ENCODE results near the gene PTK6.

Gene PTK6

DNA sequence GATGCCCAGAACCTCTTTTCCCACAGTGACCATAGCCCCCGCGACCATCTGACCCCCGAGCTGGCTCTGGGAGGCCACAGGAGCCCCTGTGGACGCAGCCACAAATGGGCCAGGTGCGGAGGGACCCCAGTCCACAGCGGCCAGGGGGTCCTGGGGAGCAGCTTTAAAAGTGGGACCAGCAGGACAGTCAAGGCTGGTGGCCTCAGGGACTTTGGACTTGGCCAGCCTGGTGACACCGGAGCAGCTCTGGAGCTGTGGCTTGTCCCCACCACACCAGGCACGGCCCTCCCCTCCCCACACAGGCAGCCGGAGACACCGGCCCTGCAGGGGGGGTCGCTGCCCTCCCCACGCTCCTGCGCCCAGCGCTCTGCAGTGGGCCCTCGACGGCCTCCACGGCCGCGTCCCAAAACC lies 20.3 kb upstream of the PTK6 start:
- DNase-seq (ENCODE audit: low read depth): no peak

DNA sequence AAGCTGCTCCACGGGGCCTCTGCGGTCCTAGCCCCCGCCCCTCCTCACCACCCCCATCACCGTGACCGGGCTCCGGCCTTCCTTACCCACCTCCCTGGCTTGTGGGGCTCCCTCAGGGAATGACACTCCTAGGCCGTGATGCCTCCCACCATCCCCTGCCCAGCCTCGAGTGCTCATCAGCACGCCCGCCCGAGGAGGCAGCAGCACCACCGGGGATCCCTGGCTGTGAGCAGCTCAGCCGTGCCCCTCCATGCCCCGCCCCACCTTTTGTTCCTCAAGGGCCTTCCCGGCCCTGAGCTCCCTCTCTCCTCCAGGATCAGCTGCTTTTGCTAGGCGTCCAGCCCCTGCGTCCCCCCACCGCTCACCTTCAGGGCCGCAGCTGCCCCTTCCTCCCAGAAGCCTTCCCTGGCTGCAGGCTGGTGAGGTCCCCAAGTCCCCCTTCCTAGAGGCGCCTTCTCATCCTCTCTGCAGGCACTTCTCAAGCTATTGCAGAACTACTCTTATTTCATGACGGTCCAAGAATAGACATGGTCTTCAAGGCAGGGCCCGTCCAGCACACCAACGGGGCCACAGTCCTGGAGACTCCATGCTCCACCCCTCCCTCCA lies 19.8 kb upstream of the PTK6 start:
- DNase-seq (ENCODE audit: low read depth): no peak

DNA sequence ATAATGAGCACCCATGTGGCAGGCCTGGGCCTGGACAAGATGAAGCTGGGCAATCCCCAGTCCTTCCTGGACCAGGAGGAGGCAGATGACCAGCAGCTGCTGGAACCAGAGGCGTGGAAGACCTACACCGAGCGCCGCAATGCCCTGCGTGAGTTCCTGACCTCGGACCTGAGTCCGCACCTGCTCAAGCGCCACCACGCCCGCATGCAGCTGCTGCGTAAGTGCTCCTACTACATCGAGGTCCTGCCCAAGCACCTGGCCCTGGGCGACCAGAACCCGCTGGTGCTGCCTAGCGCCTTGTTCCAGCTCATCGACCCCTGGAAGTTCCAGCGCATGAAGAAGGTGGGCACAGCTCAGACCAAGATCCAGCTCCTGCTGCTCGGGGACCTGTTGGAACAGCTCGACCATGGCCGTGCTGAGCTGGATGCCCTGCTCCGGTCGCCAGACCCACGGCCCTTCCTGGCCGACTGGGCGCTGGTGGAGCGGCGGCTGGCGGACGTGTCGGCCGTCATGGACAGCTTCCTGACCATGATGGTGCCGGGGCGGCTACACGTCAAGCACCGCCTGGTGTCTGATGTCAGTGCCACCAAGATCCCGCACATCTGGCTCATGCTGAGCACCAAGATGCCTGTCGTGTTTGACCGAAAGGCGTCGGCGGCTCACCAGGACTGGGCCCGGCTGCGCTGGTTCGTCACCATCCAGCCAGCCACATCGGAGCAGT lies 18.6 kb upstream of the PTK6 start:
- no peak for DNase-seq (ENCODE audit: low read depth)

DNA sequence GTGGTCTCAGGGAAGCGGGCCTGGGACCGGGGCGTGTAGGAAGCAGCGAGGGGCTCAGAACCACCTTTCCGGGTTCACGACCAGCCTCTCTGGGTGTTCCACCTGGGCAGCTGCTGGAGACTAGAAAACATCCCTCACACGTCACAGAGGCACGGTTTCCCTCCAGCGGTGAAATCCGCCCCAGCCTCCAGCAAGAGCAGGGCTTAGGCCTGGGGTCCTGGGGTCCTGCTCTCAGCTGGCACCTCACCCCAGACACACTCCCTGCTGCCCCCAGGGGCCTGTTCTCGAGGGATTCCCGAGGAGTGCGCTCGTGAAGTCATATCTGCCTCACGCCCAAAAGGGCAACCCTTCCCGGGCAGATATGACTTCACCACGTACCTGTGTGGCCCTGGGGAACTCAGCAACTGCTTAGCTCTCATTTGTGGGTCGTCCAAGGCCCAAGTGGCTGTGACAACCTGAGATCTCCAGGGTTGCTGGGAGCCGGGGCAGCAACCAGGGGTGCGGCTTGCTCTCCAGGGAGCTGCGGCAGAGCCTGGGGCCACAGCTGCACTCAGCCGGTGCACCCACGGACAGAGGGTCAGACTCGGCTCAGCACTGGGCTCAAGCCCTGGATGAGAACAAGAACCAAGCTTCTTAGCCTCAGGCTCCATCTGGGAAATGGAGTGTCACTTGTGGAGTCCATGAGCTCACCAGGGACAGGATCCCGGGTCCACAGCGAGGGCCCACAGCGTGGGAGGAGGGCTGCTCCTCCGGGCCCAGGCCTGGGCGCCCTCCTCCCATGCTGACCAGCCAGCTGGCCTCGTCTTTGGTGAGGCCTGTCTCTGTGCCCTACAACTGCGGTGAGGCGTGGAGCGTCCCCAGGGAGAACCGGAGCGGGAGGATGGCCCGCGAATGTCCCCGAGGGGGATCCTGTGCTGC lies 17.4 kb upstream of the PTK6 start:
- DNase-seq (ENCODE audit: low read depth): no peak

DNA sequence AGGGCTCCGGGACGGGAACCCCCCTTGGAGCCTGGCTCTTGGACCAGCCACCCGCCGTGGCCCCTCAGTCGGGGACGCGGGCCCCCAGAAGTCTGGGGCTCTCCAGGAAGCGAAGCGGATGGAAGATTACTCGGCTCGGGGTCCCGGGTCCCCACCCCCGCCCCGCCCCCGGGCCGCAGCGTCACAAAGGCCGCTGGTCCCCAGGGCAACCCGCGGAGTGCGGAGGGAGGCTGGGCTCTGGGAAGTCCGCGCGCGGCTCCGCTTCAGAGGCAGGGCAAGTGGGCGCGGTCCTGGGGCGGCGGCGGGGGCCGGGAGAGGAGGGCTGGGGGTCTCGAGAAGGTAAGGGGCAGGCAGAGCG lies 16.7 kb upstream of the PTK6 start, which contains the start of gene FNDC11:
TSS of gene FNDC11 (plus strand) at position 227 of the 358 bp plus-strand sequence. CDS start 1,505 bp downstream, outside the sequence.
- DNase-seq (ENCODE audit: low read depth): no peak

DNA sequence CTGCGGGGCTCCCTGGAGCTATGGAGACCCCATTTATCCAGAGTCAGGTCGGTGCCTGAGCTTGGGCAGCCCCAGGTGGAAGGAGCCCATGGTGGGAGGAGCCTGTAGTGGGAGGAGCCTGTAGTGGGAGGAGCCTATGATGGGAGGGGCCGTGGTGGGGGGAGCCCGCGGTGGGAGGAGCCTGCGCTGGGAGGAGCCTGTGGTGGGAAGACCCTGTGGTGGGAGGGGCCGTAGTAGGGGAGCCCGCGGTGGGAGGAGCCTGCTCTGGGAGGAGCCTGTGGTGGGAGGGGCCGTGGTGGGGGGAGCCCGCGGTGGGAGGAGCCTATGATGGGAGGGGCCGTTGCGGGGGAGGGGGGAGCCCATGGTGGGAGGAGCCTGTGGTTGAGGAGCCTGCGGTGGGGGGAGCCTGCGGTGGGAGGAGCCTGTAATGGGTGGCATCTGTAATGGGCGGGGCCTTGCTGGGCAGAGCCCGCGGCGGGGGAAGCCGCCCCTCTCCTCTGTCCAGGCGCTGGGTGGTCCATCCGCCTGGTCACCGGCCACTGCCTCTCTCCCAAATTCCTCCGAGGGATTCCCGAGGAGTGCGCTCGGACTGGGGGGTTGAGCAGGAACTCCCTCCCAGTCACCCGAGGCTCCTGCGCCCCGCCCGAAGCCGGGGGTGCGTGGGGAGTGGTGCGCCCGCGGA lies 16.2 kb upstream of the PTK6 start:
- DNase-seq (ENCODE audit: low read depth): peak; percentile 46

DNA sequence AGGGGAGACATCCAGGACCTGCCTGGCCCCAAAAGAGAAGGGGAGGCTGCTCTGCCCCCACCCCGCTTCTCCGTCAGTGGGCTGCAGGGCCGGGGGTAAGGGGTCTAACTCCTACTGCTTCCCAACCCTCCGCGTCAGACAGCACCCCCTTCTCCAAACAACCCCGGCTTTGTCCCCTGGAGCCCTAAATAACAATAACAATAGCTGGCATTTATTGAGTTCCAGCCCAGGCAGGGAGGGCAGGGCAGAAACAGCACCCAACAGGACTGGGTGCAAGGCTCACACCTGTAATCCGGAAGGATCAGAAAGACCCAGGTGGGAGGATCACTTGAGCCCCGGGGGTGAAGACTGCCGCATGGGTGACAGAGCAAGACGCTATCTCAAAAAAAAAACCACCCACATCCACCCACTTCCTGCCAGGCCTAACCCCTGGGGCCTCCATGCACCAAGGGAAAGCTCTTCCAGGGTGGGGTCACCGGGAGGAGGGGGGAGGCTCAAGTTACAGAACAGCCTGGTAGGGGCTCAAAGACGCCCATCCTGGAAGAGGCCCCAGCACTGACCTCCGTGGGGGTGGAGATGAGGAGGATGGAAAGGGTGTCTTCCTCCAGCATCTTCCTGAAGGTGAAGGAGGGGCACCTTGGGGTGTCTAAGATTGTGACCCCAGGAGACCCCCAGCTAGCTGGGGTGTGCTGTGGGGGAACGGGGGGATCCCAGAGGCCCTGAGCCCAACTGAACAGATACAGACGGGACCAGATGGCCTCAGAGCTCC lies 15.5 kb upstream of the PTK6 start:
- DNase-seq (ENCODE audit: low read depth): no peak

DNA sequence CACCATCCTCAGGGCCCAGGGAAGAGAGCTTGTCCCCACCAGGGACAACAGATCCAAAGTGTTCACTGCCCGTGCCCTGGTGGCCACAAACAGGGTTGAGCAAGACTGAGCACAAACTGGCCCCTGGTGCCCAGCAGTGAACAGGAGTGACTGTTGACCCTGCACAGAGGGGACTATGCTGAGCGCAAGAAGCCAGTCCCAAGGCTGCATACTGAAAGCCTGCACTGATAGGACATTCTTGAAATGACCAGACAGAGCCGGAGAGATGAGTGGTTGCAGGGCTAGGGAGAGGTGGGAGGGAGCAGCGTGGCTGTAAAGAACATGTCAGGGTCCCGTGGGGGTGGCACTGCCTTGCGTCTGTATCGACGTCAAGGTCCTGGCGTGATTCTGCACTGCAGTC lies 13.9 kb upstream of the PTK6 start:
- no peak for DNase-seq (ENCODE audit: low read depth)

DNA sequence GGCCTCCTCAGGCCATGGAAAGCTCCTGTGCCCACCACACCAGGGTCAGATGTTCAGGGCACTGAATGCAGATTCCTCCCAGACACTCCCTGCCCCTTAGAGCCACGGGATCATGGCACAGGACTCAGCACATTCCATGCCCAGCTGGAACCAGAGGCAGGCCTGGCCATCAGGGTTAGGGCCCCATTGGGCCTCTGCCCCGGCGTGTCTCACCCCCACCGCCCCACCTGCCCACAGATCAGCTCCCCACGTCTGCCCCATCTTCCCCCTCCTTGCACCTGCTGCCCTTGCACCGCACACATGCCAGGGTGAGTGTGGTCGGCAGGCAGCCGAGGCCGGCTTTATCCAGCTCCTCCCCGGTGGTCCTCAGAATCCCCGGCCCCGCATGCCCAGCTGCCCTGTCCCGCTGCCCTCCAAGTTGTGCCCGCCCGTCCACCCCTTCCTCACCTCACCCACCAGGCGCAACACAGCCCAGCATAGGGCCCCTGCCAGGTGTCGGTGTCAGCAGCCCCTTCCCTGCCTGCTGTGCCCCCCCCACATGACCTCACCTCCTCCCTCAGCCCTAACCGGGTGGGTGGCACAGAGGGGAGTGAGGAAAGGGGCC lies 12.6 kb upstream of the PTK6 start:
- DNase-seq (ENCODE audit: low read depth): no peak

DNA sequence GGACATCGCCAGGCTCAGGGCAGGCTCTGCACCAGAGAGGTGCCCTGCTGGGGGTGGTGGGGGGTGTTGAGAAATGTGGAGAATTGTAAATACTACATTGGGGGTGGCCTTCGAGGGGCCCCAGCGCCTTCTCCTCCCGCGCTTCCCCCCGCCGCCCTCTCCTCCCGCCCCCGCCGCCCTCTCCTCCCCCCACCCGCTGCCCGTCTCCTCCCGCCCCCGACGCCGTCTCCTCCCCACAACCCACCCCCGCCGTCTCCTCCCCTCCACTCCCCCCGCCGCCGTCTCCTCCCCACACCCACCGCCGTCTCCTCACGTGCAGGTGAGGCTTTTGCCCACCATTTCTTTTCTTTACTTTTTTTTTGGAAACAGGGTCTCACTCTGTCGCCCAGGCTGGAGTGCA lies 11.8 kb upstream of the PTK6 start:
- DNase-seq (ENCODE audit: low read depth): no peak

DNA sequence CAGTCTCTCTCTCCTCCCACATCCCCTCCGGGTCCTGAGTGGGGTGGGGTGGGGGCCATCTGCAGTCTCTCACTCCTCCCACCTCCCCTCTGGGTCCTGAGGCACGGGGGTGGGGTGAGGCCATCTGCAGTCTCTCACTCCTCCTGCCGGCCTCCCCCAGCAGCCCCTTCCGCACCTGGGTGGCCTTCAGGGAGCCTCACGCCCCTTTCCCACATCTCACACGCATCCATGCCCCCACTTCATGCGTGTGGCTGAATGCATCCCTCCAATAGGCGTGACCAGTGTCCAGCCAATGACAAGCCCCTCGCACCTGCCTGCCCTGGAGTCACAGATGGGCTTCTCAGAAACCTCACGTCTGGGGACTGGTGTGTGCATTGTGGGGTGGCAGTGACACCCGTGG lies 11.4 kb upstream of the PTK6 start:
- no peak for DNase-seq (ENCODE audit: low read depth)

DNA sequence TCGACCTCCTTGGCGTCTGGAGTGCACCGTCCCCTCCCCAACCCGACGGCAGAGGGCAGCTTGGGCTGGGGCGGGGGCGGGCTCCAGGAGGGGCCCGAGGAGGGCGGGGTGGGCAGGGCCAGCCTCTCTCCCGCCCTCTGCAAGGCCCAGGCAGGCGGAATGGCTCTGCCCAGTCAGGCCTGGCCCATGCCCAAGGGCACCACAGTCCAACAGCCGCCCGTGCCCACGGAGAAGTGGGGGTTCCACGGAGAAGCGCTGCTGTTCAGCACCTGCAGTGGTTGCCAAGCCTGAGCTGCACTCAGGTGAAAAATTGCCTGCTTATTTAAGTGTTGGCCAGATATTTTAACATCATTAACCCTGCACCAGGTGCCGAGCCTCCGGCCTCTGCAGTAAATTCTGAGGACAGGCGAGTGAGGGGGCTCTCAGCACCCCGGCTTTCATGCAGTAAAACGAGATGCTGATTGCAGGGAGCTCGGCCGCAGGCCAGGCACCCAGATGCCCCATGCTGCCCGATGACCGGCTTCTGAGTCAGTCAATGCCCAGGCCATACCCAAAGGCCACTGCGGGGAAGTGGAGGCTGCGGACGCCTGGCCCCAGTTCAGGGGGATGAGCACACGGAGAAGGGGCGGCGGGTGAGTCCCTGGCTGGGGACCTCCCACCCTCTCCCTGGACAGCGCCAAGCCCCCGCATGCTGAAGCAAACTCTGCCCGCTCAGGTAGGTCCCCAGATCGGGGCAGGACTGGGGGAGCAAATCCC lies 10.7 kb upstream of the PTK6 start, which contains the start of gene SRMS:
TSS of gene SRMS (minus strand) at position 25 of the 756 bp plus-strand sequence. CDS start 286 bp downstream, outside the sequence.
- no peak for DNase-seq (ENCODE audit: low read depth)

DNA sequence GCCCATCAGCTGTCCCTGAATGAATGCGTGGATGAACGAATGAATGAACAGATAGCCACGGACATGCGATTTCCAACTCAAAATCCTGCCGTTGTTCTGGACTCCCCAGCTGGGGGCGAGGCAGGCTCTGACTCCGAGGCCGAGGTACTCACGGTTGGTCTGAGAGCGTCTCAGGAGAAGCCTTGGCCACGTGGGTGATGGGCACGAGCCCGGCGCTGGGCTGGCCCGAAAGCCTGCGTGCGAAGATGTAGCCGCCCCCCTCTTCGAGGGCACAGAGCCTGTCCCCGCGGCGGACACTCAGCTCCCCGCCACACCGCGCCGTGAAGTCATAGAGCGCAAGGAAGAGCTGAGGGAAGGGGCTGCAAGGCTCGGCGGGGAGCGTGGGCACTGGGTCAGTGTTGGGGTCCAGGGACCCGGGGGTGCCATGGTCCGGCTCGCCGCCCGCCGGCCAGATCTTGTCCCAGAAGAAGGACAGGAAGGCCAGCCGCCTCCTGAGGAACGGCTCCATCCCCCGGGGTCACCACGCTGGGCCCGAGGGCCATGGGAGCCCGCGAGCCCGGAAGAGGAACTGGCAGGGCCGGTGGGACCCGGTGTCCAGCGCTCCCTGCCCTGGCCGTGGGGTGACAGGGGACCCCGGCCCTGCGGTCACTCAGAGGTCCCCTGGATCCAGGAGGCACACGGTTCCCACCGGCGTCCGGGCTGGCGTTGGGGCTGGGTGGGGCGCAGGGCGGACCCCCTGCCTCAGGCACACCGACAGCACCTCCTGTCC lies 10.0 kb upstream of the PTK6 start:
- DNase-seq (ENCODE audit: low read depth): no peak

DNA sequence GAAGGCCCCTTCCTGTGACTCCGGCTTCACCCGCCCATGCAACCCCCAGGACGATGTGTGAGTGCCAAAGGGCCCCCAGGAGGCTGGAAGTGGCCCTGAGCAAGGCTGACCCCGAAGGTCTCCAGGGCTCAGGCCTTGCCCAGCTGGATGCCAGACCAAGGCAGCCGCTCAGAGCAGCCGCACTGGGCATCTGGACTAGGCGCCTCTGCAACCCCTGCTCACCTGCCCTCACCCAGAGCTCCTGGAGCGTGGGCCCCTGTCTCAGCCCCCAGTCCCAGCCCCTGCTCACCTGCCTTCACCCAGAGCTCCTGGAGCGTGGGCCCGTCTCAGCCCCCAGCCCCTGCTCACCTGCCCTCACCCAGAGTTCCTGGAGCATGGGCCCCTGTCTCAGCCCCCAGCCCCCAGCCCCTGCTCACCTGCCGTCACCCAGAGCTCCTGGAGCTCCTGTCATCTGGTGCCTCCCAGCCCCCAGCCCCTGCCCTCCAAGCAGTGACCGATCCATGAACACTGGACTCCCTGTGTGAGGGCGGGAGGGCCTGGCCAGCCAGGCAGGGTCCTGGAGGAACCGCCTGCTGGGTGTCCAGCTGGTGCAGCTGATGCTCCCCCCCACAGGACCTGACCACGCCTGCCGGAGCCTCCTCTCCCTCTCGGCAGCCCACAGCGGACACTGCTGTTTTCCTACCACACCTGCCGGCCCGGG lies 9.2 kb upstream of the PTK6 start:
- no peak for DNase-seq (ENCODE audit: low read depth)

DNA sequence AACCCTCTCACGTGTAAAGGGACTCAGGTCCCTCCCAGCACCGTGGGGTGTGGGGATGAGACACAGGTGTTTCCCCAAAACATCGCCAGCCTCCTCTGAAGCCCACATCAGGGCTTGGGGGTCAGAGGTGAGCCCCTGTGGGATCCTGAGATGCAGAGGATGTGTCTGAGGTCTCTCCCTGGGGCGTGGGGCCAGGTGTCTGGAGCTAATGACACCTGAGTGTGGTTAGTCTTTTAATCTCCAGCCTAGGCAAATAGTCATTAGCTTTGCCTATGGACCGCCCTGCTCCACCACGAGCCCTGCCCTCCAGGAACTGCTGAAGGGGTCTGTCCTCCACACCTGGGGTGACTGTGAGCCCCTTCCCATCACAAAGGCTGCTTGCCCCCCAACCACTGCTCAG lies 8.6 kb upstream of the PTK6 start:
- DNase-seq (ENCODE audit: low read depth): no peak

DNA sequence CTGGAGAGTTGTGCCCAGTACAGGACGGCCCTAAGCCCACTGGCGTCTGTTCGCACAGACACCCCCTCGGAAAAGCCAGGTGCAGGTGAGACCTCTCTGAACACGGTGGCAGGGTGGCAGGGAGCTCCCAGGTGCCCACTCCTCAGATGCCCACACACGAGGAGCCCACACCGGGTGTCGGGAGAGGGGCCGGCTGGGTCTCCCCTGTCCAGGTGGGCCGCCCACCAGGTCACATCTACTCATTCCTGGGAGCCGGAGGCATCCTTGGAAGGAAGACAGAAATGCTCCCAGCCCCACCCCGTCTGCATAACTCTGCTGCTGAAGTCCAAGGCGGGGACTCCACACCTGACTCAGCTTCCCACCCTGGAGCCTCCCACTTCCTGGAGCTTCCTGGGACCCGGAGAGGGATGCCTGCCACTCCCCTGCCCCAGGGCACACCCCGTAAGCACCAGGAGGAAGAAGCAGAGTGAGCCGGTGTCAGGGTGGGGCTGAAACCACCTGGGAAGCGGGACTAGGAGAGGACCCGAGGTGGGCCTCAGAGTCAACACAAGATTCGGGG lies 7.9 kb upstream of the PTK6 start:
- no peak for DNase-seq (ENCODE audit: low read depth)

DNA sequence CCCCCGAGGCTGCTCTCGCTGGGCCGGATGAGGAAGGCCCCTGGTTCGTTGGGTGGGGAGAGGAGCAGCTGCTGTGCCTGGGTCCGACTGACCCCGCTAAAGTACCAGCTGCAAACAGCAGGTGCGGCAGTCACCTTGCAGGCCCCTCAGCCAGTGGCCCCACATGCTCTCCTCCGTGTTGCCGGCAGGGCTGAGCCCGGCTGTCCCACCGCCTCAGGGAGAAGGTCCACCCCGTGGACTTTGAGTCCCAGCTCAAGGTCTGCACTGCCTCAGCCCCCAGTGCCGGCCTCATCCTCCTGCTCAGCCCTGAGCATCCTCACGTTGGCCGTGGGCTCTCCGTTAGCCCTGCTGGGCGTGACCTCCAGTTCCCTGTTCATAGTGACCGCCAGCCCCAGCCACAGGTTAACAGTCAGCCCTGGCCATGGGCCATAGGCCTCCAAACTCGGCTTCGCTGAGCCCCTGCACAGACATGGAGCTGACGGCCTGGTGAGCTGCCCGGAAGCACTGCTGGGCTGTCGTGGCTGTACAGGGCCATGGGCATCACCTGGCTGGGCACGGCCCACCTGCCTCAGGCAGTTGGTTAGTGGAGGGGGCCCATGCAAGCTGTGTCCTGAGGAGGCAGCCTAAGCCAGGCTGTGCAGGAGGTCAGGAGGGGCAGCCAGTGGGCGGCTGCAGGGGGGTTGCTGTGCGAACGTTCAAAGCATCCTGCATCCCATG lies 7.2 kb upstream of the PTK6 start:
- DNase-seq (ENCODE audit: low read depth): no peak

DNA sequence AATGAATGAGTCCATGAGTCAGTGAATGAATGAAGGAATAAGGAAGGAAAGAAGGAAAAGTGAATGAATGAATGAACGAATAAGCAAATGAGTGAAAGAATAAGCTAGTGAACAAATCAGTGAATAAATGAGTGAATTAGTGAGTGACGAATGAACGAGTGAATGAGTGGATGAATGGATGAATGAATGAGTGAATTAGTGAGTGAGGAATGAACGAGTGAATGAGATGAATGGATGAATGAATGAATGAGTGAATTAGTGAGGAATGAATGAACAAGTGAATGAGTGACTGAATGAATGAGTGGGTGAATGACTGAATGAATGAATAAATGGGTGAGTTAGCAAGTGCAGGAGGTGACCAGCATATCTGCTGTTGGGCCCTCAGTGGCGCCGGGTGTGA lies 6.6 kb upstream of the PTK6 start:
- no peak for DNase-seq (ENCODE audit: low read depth)

All from GM04504 (cell line).